ENCODE data around the gene VWDE.
"Not testable (repeated sequence)": the region's sequence is repeated elsewhere in the genome, so short reads cannot be mapped to it uniquely, and the experiment has no call there.

VWDE gene

DNA sequence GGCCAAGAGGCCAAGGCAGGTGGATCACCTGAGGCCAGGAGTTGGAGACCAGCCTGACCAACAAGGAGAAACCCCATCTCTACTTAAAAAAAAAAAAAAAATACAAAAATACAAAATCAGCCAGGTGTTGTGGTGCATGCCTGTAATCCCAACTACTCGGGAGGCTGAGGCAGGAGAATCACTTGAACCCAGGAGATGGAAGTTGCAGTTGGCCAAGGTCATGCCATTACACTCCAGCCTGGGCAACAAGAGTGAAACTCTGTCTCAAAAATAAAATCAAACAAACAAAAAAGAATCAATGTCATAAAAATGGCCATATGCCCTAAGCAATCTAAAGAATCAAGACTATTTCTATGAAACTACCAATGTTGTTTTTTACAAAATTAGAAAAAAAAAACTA is 7.0 kb downstream of the VWDE start:
- H3K9me3 ChIP-seq (ENCODE audit: control insufficient read depth, low read length); H3K36me3 ChIP-seq (ENCODE audit: control insufficient read depth, insufficient read depth, low read length); H3K4me3 ChIP-seq (ENCODE audit: low read length); H3K9ac ChIP-seq (ENCODE audit: low read length); H3K4me1 ChIP-seq (ENCODE audit: control insufficient read depth, insufficient read depth, low read length); H3K27me3 ChIP-seq (ENCODE audit: control insufficient read depth, insufficient read depth, low read length): not testable (repeated sequence)

DNA sequence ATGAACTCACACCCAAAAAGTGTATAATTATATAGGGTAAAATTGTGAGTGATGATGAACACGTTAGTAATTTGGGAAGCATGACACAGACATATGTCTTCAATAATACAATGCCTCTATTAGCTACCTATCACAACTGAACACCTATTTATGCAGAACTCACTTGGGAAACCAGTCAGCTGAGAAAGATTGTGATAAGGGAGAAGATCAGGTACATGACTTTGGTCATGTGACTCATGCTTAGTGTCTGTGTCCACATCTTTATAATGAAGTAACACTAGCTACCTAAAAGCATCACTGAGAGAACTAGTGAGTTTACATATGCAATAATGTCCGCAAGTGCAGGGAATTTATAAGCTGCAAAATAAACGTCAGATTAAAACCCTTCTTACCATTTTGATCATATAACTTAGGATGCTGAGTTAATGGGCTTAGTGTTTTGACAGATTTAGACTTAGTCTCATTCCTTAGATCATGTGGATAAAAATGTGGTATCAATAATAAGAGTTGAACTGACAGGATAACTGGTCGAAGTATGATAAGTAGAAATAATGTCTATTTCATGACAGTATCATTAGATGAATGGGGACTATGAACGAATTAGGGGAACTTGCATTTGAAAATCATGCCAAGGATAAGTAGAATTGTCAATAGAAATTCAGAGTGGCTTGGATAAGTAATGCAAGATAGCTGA is 11.6 kb downstream of the VWDE start:
- H3K36me3 ChIP-seq (ENCODE audit: control insufficient read depth, insufficient read depth, low read length) = no peaks in the 10 kb centered on the region
- no peaks in the 10 kb centered on the region for H3K9me3 ChIP-seq (ENCODE audit: control insufficient read depth, low read length)
- no peak overlapping the region for H3K9ac ChIP-seq (ENCODE audit: low read length)
- no peak overlapping the region for H3K4me3 ChIP-seq (ENCODE audit: low read length)
- no peaks in the 10 kb centered on the region for H3K4me1 ChIP-seq (ENCODE audit: control insufficient read depth, insufficient read depth, low read length)
- no peaks in the 10 kb centered on the region for H3K27me3 ChIP-seq (ENCODE audit: control insufficient read depth, insufficient read depth, low read length)

GRCh38 chr7:12389089-12389700 is 14.5 kb downstream of the VWDE start:
- H3K4me1 ChIP-seq (ENCODE audit: control insufficient read depth, insufficient read depth, low read length) = no peaks in the 10 kb centered on the region
- H3K27me3 ChIP-seq (ENCODE audit: control insufficient read depth, insufficient read depth, low read length) = no peaks in the 10 kb centered on the region
- no peaks in the 10 kb centered on the region for H3K36me3 ChIP-seq (ENCODE audit: control insufficient read depth, insufficient read depth, low read length)
- H3K4me3 ChIP-seq (ENCODE audit: low read length) = no peak overlapping the region
- no peak overlapping the region for H3K9ac ChIP-seq (ENCODE audit: low read length)
- no peaks in the 10 kb centered on the region for H3K9me3 ChIP-seq (ENCODE audit: control insufficient read depth, low read length)

DNA sequence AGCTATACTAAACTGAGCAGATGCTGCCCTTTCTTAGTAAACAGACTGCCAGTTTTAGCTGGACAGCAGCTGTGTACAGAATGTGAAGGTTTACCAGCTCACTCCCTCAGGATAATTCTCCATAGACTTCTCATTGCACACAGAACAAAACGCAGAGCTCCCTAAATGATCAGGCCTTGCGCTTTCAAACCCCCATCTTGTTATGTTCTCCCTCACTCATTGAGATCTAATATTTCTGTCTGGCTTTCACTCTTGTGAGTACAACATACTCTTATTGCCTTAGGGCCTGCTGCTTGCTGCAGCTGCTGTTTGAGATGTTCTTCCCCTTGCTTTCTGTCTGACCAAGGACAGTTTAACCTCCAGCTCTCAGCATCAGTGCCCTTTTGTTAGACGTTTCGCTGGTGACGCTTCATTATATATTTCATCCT is 17.3 kb downstream of the VWDE start:
- Histone ChIP-seq H3K27me3 (ENCODE audit: control insufficient read depth, insufficient read depth, low read length) (no peaks in the 10 kb centered on the region), H3K9ac (ENCODE audit: low read length) (no peak overlapping the region), H3K36me3 (ENCODE audit: control insufficient read depth, insufficient read depth, low read length) (no peaks in the 10 kb centered on the region), H3K9me3 (ENCODE audit: control insufficient read depth, low read length) (no peaks in the 10 kb centered on the region), H3K4me3 (ENCODE audit: low read length) (no peak overlapping the region), H3K4me1 (ENCODE audit: control insufficient read depth, insufficient read depth, low read length) (no peaks in the 10 kb centered on the region)

DNA sequence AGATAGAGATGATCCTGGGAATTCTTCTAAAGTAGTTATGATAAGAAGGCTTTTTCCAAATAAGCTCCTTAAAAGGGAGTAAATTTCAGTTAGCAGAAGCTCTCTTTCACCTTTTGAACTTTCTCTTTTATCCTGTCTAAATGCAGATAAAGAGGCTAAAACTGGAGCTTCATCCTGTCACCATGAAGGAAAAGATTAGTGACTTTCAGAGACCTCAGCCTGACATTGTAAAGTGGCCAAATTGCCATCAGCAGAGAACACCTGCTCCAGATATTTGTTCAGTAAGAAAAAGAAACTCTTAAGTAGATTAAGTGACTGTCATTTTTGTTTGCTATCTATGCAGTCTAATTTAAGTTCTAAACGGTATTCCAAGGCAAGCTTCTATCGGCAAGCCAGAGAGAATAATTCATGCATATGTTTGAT is 18.3 kb downstream of the VWDE start:
- H3K9ac ChIP-seq (ENCODE audit: low read length) = no peak overlapping the region
- no peaks in the 10 kb centered on the region for H3K36me3 ChIP-seq (ENCODE audit: control insufficient read depth, insufficient read depth, low read length)
- no peaks in the 10 kb centered on the region for H3K9me3 ChIP-seq (ENCODE audit: control insufficient read depth, low read length)
- H3K4me3 ChIP-seq (ENCODE audit: low read length) = no peak overlapping the region
- H3K4me1 ChIP-seq (ENCODE audit: control insufficient read depth, insufficient read depth, low read length) = no peaks in the 10 kb centered on the region
- H3K27me3 ChIP-seq (ENCODE audit: control insufficient read depth, insufficient read depth, low read length) = no peaks in the 10 kb centered on the region

- no peaks in the 10 kb centered on the region for H3K36me3 ChIP-seq (ENCODE audit: control insufficient read depth, insufficient read depth, low read length)
- H3K27me3 ChIP-seq (ENCODE audit: control insufficient read depth, insufficient read depth, low read length) = no peaks in the 10 kb centered on the region
- H3K9ac ChIP-seq (ENCODE audit: low read length) = no peak overlapping the region
- no peaks in the 10 kb centered on the region for H3K9me3 ChIP-seq (ENCODE audit: control insufficient read depth, low read length)
- no peak overlapping the region for H3K4me3 ChIP-seq (ENCODE audit: low read length)
- H3K4me1 ChIP-seq (ENCODE audit: control insufficient read depth, insufficient read depth, low read length) = no peaks in the 10 kb centered on the region
Observed at GRCh38 chr7:12383377-12383776, 20.3 kb downstream of the VWDE start.

GRCh38 chr7:12378389-12378788 is 25.3 kb downstream of the VWDE start:
- Histone ChIP-seq H3K4me1 (ENCODE audit: control insufficient read depth, insufficient read depth, low read length) (no peaks in the 10 kb centered on the region), H3K4me3 (ENCODE audit: low read length) (no peak overlapping the region), H3K27me3 (ENCODE audit: control insufficient read depth, insufficient read depth, low read length) (no peaks in the 10 kb centered on the region), H3K9ac (ENCODE audit: low read length) (no peak overlapping the region), H3K9me3 (ENCODE audit: control insufficient read depth, low read length) (no peaks in the 10 kb centered on the region), H3K36me3 (ENCODE audit: control insufficient read depth, insufficient read depth, low read length) (no peaks in the 10 kb centered on the region)

- H3K36me3 ChIP-seq (ENCODE audit: control insufficient read depth, insufficient read depth, low read length) = no peaks in the 10 kb centered on the region
- no peaks in the 10 kb centered on the region for H3K4me1 ChIP-seq (ENCODE audit: control insufficient read depth, insufficient read depth, low read length)
- H3K9me3 ChIP-seq (ENCODE audit: control insufficient read depth, low read length) = no peaks in the 10 kb centered on the region
- no peak overlapping the region for H3K9ac ChIP-seq (ENCODE audit: low read length)
- no peaks in the 10 kb centered on the region for H3K27me3 ChIP-seq (ENCODE audit: control insufficient read depth, insufficient read depth, low read length)
- H3K4me3 ChIP-seq (ENCODE audit: low read length) = no peak overlapping the region
Observed at GRCh38 chr7:12377406-12377805, 26.3 kb downstream of the VWDE start.

DNA sequence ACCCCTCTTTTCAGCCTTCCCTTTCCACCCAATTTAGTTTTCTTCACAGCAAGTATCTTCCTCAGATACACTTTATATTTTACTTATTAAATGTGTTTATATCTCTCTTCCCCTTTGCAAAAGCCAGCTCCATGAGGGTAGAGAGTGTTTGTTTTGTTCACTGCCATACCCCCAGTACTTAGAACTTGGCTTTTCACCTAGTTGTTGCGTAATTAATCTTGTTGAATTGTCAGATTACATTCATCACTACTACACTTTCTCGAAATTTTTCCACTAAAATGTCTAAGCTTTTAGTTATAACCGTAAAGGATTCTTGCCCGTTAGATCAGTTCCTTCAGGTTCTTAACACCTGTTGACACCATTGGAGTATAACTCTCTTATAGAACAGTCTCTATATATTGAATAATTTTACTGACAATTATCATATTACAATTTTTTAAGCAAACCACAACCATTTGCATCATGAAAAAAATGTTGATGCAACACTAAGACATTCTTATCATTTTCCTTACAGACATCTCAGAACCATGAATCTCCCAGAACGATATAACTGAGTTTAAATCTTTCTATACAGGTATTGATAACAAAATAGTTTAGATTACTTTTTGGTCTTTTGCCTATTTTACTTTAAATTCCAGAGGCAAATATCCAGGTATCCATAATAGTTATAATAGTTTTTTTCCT is 29.9 kb downstream of the VWDE start:
- no peaks in the 10 kb centered on the region for H3K27me3 ChIP-seq (ENCODE audit: control insufficient read depth, insufficient read depth, low read length)
- H3K9me3 ChIP-seq (ENCODE audit: control insufficient read depth, low read length) = no peaks in the 10 kb centered on the region
- H3K9ac ChIP-seq (ENCODE audit: low read length) = no peak overlapping the region

GRCh38 chr7:12370249-12370648 is 33.4 kb downstream of the VWDE start:
- no peaks in the 10 kb centered on the region for H3K9me3 ChIP-seq (ENCODE audit: control insufficient read depth, low read length)
- H3K36me3 ChIP-seq (ENCODE audit: control insufficient read depth, insufficient read depth, low read length) = no peaks in the 10 kb centered on the region
- no peaks in the 10 kb centered on the region for H3K27me3 ChIP-seq (ENCODE audit: control insufficient read depth, insufficient read depth, low read length)
- H3K4me3 ChIP-seq (ENCODE audit: low read length) = no peak overlapping the region
- no peak overlapping the region for H3K9ac ChIP-seq (ENCODE audit: low read length)
- H3K4me1 ChIP-seq (ENCODE audit: control insufficient read depth, insufficient read depth, low read length) = no peaks in the 10 kb centered on the region

More for the DNA sequence above, 29.9 kb downstream of the VWDE start:
- H3K4me1 ChIP-seq (ENCODE audit: control insufficient read depth, insufficient read depth, low read length) = no peaks in the 10 kb centered on the region
- no peak overlapping the region for H3K4me3 ChIP-seq (ENCODE audit: low read length)
- no peaks in the 10 kb centered on the region for H3K36me3 ChIP-seq (ENCODE audit: control insufficient read depth, insufficient read depth, low read length)

GRCh38 chr7:12369756-12370155 is 33.9 kb downstream of the VWDE start:
- H3K9ac ChIP-seq (ENCODE audit: low read length) = no peak overlapping the region
- H3K27me3 ChIP-seq (ENCODE audit: control insufficient read depth, insufficient read depth, low read length) = no peaks in the 10 kb centered on the region
- no peaks in the 10 kb centered on the region for H3K9me3 ChIP-seq (ENCODE audit: control insufficient read depth, low read length)
- H3K36me3 ChIP-seq (ENCODE audit: control insufficient read depth, insufficient read depth, low read length) = no peaks in the 10 kb centered on the region
- no peaks in the 10 kb centered on the region for H3K4me1 ChIP-seq (ENCODE audit: control insufficient read depth, insufficient read depth, low read length)
- H3K4me3 ChIP-seq (ENCODE audit: low read length) = no peak overlapping the region

GRCh38 chr7:12369072-12369471 is 34.6 kb downstream of the VWDE start:
- H3K4me3 ChIP-seq (ENCODE audit: low read length) = no peak overlapping the region
- no peaks in the 10 kb centered on the region for H3K36me3 ChIP-seq (ENCODE audit: control insufficient read depth, insufficient read depth, low read length)
- no peaks in the 10 kb centered on the region for H3K4me1 ChIP-seq (ENCODE audit: control insufficient read depth, insufficient read depth, low read length)
- no peak overlapping the region for H3K9ac ChIP-seq (ENCODE audit: low read length)
- H3K9me3 ChIP-seq (ENCODE audit: control insufficient read depth, low read length) = no peaks in the 10 kb centered on the region
- no peaks in the 10 kb centered on the region for H3K27me3 ChIP-seq (ENCODE audit: control insufficient read depth, insufficient read depth, low read length)
